Measurements from ENCODE around the gene ZSCAN26.

- TF ChIP-seq REST (IDR thresholded peaks at IDR 0.05; ENCODE audit: low read depth) (no peak), MAX (IDR thresholded peaks at IDR 0.05) (no peak), TAF1 (IDR thresholded peaks at IDR 0.05; ENCODE audit: low read depth) (no peak), CEBPB (IDR thresholded peaks at IDR 0.05) (no peak), YY1 (IDR thresholded peaks at IDR 0.05; ENCODE audit: low read depth) (no peak), EP300 (IDR thresholded peaks at IDR 0.05; ENCODE audit: borderline replicate concordance) (no peak), RAD21 (IDR thresholded peaks at IDR 0.05; ENCODE audit: low read depth) (no peak), EGR1 (IDR thresholded peaks at IDR 0.05) (no peak), ZBTB7A (IDR thresholded peaks at IDR 0.05; ENCODE audit: low read depth) (no peak), TEAD4 (IDR thresholded peaks at IDR 0.05) (no peak), NFIC (IDR thresholded peaks at IDR 0.05) (no peak), FOXM1 (IDR thresholded peaks at IDR 0.05; ENCODE audit: borderline replicate concordance, low read depth) (no peak)
Measured at GRCh38 chr6:28251661-28252008, 15.3 kb upstream of the ZSCAN26 start.

Data from Ishikawa (cell line).